ENCODE measurements around the gene FOXQ1. TPM values are rescaled to one million over a fixed set of nuclear protein-coding genes. Genes with fewer than 3 reads are reported as not detected.

The FOXQ1 gene
- total and polyA plus RNA-seq, 2 of the 13 experiments (the other 11 are each of a cell fraction or from before 2014, with no cell fraction given) = 35.2 to 39.8 TPM

DNA sequence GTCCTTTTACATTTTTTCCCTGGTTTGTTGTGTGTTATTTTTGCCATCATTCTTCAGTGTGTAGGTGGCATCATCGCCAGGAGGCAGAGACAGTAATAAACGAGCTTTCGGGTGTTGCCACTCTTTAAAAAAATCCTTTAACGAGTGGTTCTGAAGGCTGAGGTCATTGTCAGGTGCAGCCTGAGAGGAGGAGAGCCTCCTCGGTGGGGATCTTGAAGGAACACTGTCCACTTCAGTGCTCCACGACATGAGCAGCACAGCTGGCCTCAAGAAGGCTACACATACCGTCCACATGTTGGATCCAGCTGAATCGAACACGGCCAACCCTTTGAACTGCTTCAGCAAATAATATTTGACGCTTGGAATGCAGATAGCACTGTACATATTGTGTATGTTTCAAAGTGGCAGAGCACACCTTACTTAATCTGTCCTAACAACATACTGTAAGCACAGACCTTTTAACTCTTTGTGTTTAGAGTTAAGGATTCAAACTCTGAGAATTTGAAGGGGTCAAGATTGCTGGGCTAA, 48.0 kb upstream of the FOXQ1 start (continued):
- TF ChIP-seq GPN1 (CRISPR knock-in tag; IDR thresholded peaks at IDR 0.05; ENCODE audit: borderline replicate concordance) = no peak
- TF ChIP-seq, protein P1, sequence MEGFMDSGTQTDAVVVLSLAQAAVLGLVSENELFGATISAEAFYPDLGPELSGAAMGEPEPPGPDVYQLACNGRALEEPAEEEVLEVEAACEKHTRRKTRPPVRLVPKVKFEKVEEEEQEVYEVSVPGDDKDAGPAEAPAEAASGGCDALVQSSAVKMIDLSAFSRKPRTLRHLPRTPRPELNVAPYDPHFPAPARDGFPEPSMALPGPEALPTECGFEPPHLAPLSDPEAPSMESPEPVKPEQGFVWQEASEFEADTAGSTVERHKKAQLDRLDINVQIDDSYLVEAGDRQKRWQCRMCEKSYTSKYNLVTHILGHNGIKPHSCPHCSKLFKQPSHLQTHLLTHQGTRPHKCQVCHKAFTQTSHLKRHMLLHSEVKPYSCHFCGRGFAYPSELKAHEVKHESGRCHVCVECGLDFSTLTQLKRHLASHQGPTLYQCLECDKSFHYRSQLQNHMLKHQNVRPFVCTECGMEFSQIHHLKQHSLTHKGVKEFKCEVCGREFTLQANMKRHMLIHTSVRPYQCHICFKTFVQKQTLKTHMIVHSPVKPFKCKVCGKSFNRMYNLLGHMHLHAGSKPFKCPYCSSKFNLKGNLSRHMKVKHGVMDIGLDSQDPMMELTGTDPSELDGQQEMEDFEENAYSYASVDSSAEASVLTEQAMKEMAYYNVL (CRISPR knock-in tag; IDR thresholded peaks at IDR 0.05; ENCODE audit: borderline replicate concordance) = peak; percentile 59; the same call in 1 of the 2 replicates
- no peak for TF ChIP-seq RAD51 (IDR thresholded peaks at IDR 0.05; ENCODE audit: borderline replicate concordance)
- peak; percentile 96 for TF ChIP-seq ZBTB42 (CRISPR knock-in tag; IDR thresholded peaks at IDR 0.05)
- peak; percentile 83 for TF ChIP-seq ZNF431 (CRISPR knock-in tag; IDR thresholded peaks at IDR 0.05; ENCODE audit: borderline replicate concordance, low read depth)
- peak; percentile 73; the same call in 1 of the 2 replicates for TF ChIP-seq RFXANK (CRISPR knock-in tag; IDR thresholded peaks at IDR 0.05)
- peak; percentile 81 for TF ChIP-seq ARHGAP35 (CRISPR knock-in tag; IDR thresholded peaks at IDR 0.05; ENCODE audit: borderline replicate concordance)
- TF ChIP-seq, protein P2, sequence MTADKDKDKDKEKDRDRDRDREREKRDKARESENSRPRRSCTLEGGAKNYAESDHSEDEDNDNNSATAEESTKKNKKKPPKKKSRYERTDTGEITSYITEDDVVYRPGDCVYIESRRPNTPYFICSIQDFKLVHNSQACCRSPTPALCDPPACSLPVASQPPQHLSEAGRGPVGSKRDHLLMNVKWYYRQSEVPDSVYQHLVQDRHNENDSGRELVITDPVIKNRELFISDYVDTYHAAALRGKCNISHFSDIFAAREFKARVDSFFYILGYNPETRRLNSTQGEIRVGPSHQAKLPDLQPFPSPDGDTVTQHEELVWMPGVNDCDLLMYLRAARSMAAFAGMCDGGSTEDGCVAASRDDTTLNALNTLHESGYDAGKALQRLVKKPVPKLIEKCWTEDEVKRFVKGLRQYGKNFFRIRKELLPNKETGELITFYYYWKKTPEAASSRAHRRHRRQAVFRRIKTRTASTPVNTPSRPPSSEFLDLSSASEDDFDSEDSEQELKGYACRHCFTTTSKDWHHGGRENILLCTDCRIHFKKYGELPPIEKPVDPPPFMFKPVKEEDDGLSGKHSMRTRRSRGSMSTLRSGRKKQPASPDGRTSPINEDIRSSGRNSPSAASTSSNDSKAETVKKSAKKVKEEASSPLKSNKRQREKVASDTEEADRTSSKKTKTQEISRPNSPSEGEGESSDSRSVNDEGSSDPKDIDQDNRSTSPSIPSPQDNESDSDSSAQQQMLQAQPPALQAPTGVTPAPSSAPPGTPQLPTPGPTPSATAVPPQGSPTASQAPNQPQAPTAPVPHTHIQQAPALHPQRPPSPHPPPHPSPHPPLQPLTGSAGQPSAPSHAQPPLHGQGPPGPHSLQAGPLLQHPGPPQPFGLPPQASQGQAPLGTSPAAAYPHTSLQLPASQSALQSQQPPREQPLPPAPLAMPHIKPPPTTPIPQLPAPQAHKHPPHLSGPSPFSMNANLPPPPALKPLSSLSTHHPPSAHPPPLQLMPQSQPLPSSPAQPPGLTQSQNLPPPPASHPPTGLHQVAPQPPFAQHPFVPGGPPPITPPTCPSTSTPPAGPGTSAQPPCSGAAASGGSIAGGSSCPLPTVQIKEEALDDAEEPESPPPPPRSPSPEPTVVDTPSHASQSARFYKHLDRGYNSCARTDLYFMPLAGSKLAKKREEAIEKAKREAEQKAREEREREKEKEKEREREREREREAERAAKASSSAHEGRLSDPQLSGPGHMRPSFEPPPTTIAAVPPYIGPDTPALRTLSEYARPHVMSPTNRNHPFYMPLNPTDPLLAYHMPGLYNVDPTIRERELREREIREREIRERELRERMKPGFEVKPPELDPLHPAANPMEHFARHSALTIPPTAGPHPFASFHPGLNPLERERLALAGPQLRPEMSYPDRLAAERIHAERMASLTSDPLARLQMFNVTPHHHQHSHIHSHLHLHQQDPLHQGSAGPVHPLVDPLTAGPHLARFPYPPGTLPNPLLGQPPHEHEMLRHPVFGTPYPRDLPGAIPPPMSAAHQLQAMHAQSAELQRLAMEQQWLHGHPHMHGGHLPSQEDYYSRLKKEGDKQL (CRISPR knock-in tag; IDR thresholded peaks at IDR 0.05; ENCODE audit: low read depth) = peak; percentile 97
- TF ChIP-seq LCORL (IDR thresholded peaks at IDR 0.05) = peak; percentile 64; the same call in 1 of the 2 replicates
- TF ChIP-seq LCORL (CRISPR knock-in tag; IDR thresholded peaks at IDR 0.05) = peak; percentile 84; the same call in 1 of the 2 replicates
- TF ChIP-seq POLR2AphosphoS2 (IDR thresholded peaks at IDR 0.05; ENCODE audit: low read depth, low read length) = no peak
- TF ChIP-seq, protein P3, sequence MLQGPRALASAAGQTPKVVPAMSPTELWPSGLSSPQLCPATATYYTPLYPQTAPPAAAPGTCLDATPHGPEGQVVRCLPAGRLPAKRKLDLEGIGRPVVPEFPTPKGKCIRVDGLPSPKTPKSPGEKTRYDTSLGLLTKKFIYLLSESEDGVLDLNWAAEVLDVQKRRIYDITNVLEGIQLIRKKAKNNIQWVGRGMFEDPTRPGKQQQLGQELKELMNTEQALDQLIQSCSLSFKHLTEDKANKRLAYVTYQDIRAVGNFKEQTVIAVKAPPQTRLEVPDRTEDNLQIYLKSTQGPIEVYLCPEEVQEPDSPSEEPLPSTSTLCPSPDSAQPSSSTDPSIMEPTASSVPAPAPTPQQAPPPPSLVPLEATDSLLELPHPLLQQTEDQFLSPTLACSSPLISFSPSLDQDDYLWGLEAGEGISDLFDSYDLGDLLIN (CRISPR knock-in tag; IDR thresholded peaks at IDR 0.05; ENCODE audit: borderline replicate concordance) = no peak
- TF ChIP-seq, protein P4, sequence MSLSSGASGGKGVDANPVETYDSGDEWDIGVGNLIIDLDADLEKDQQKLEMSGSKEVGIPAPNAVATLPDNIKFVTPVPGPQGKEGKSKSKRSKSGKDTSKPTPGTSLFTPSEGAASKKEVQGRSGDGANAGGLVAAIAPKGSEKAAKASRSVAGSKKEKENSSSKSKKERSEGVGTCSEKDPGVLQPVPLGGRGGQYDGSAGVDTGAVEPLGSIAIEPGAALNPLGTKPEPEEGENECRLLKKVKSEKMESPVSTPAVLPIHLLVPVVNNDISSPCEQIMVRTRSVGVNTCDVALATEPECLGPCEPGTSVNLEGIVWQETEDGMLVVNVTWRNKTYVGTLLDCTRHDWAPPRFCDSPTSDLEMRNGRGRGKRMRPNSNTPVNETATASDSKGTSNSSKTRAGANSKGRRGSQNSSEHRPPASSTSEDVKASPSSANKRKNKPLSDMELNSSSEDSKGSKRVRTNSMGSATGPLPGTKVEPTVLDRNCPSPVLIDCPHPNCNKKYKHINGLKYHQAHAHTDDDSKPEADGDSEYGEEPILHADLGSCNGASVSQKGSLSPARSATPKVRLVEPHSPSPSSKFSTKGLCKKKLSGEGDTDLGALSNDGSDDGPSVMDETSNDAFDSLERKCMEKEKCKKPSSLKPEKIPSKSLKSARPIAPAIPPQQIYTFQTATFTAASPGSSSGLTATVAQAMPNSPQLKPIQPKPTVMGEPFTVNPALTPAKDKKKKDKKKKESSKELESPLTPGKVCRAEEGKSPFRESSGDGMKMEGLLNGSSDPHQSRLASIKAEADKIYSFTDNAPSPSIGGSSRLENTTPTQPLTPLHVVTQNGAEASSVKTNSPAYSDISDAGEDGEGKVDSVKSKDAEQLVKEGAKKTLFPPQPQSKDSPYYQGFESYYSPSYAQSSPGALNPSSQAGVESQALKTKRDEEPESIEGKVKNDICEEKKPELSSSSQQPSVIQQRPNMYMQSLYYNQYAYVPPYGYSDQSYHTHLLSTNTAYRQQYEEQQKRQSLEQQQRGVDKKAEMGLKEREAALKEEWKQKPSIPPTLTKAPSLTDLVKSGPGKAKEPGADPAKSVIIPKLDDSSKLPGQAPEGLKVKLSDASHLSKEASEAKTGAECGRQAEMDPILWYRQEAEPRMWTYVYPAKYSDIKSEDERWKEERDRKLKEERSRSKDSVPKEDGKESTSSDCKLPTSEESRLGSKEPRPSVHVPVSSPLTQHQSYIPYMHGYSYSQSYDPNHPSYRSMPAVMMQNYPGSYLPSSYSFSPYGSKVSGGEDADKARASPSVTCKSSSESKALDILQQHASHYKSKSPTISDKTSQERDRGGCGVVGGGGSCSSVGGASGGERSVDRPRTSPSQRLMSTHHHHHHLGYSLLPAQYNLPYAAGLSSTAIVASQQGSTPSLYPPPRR (CRISPR knock-in tag; IDR thresholded peaks at IDR 0.05; ENCODE audit: borderline replicate concordance) = peak; percentile 96
- TF ChIP-seq, protein P5, sequence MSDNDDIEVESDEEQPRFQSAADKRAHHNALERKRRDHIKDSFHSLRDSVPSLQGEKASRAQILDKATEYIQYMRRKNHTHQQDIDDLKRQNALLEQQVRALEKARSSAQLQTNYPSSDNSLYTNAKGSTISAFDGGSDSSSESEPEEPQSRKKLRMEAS (IDR thresholded peaks at IDR 0.05) = peak; percentile 96
